HepG2 (cell line): ENCODE data around the gene RPS15A. TPM values are rescaled to one million over a fixed set of nuclear protein-coding genes. Genes with fewer than 3 reads are reported as not detected.
A peak's percentile ranks its signal among the peaks of the same experiment; 100 is the strongest.

Experiments
- ATAC-seq: fragments of 200-7000 bp; cut with Tn5 transposase; 3 replicates; pipeline ENCODE4 v1.9.1; 2020; ENCODE audit warnings: mild to moderate bottlenecking, moderate library complexity
- BruUV-seq: library from RNA; stranded (reverse); fragments of 400-500 nt; replicated peaks from 2 replicates; lab custom pipeline; 2021; lab: Mats Ljungman, UMichigan
- CTCF ChIA-PET: fragments of 300-600 bp; formaldehyde crosslinking; extraction: SDS; loops from one replicate; lab custom pipeline; 2021; ENCODE audit warnings: low total read pairs, inconsistent platforms, low intra/inter-chr PET ratio; lab: Yijun Ruan, JAX
- POLR2A ChIA-PET: fragments of 350-600 bp; sonication (Branson Sonifier 250); formaldehyde crosslinking; loops from one replicate; lab custom pipeline; 2020; ENCODE audit warnings: antibody characterized with exemption, inconsistent platforms; lab: Yijun Ruan, JAX
- DNase-seq: peaks from one replicate; pipeline ENCODE4 v3.0.0-alpha.2; 2015; ENCODE audit warnings: low spot score
- FAIRE-seq: peaks from 3 replicates; lab custom pipeline; 2011; peaks lifted over from hg19 to GRCh38; lab: Jason Lieb, UNC
- H2AFZ ChIP-seq: one replicate; pipeline ENCODE4 v1.6.1; 2011; ENCODE audit warnings: low read length, inconsistent platforms
- H3K27ac ChIP-seq: fragments of 300-600 bp; 3 replicates; pipeline ENCODE4 v1.8.0; 2011; ENCODE audit warnings: mixed run types, mild to moderate bottlenecking, mixed read lengths, low read length, inconsistent platforms; ENCODE audit not compliant: insufficient read depth; ENCODE audit errors: extremely low read length
- H3K27me3 ChIP-seq, 2 experiments: fragments of 200-600 bp in 1 of 2; 2 replicates in 1 of 2; 3 replicates in 1 of 2; pipeline versions ENCODE4 v1.6.0 to v1.8.0; 2011; ENCODE audit warnings: low read length in 2 of 2, mild to moderate bottlenecking in 2 of 2, moderate library complexity in 2 of 2, inconsistent platforms in 1 of 2; ENCODE audit not compliant: insufficient read depth in 2 of 2, control insufficient read depth in 1 of 2
- H3K36me3 ChIP-seq, 2 experiments: fragments of 200-600 bp in 1 of 2; replicated peaks in 1 of 2; 2 replicates in 1 of 2; 3 replicates in 1 of 2; pipeline versions ENCODE4 v1.5.1 to v1.8.0; 2011; ENCODE audit warnings: low read length in 2 of 2, inconsistent platforms in 1 of 2; ENCODE audit not compliant: insufficient read depth in 2 of 2, control insufficient read depth in 1 of 2
- H3K4me1 ChIP-seq: 2 replicates; pipeline ENCODE4 v1.5.1; 2012; ENCODE audit warnings: low read length, inconsistent platforms; ENCODE audit not compliant: insufficient read depth
- H3K4me2 ChIP-seq: 2 replicates; pipeline ENCODE4 v1.6.0; 2011; ENCODE audit warnings: low read depth, low read length, inconsistent platforms
- H3K4me3 ChIP-seq, 3 experiments: fragments of 200-600 bp in 1 of 3; sonication (generic), shearing (Covaris generic) in 1 of 3; replicated peaks in 1 of 3; 2 replicates each; pipeline ENCODE4 v1.5.1; 2011 to 2016; ENCODE audit warnings: low read length in 3 of 3, inconsistent platforms in 2 of 3, low read depth in 2 of 3, mild to moderate bottlenecking in 2 of 3, control low read depth in 1 of 3, mixed read lengths in 1 of 3; ENCODE audit not compliant: insufficient read depth in 1 of 3
- H3K79me2 ChIP-seq: one replicate; pipeline ENCODE4 v1.6.1; 2011; ENCODE audit warnings: low read length, inconsistent platforms; ENCODE audit not compliant: insufficient read depth
- H3K9ac ChIP-seq: 2 replicates; pipeline ENCODE4 v1.6.0; 2011; ENCODE audit warnings: mild to moderate bottlenecking, low read depth, low read length, inconsistent platforms; ENCODE audit not compliant: insufficient read depth
- H3K9me3 ChIP-seq: 2 replicates; pipeline ENCODE4 v1.5.1; 2012; ENCODE audit warnings: mild to moderate bottlenecking, low read length
- H4K20me1 ChIP-seq: 2 replicates; pipeline ENCODE4 v1.6.0; 2011; ENCODE audit warnings: inconsistent platforms, mild to moderate bottlenecking, low read length, moderate library complexity; ENCODE audit not compliant: insufficient read depth
- BRD4 ChIP-seq: sonication (generic); formaldehyde crosslinking; IDR thresholded peaks from 2 replicates; pipeline ENCODE4 v1.4.0; 2020; ENCODE audit warnings: missing genetic modification reagents
- DZIP1 ChIP-seq: sonication (generic); formaldehyde crosslinking; IDR thresholded peaks from 2 replicates; pipeline ENCODE4 v1.5.0; 2020; ENCODE audit warnings: mild to moderate bottlenecking, missing genetic modification reagents
- FIP1L1 ChIP-seq: fragments of 200-400 bp; formaldehyde crosslinking; IDR thresholded peaks from 2 replicates; pipeline ENCODE4 v1.6.1; 2018; ENCODE audit warnings: low read depth, mild to moderate bottlenecking, low read length, moderate library complexity, borderline replicate concordance; ENCODE audit not compliant: insufficient read depth
- RBM22 ChIP-seq: fragments of 200-400 bp; formaldehyde crosslinking; optimal IDR thresholded peaks from 2 replicates; pipeline ENCODE3; 2017; ENCODE audit warnings: mild to moderate bottlenecking, low read length, moderate library complexity
- ZBTB40 ChIP-seq, 2 experiments: fragments of 450-650 bp in 1 of 2; sonication (generic) in 1 of 2; formaldehyde crosslinking in 1 of 2; IDR thresholded peaks; 2 replicates each; pipeline versions ENCODE4 v1.6.1 to v1.8.0; 2016 to 2022; ENCODE audit warnings: antibody characterized with exemption in 1 of 2, mild to moderate bottlenecking in 1 of 2, missing genetic modification reagents in 1 of 2
- ZNF260 ChIP-seq: sonication (generic); formaldehyde crosslinking; IDR thresholded peaks from 2 replicates; pipeline ENCODE4 v1.4.0; 2020; ENCODE audit warnings: missing genetic modification reagents, low read depth, mild to moderate bottlenecking, borderline replicate concordance
- WGBS: methylation state at CpG from one replicate; pipeline ENCODE4 v1.1.6; 2017; ENCODE audit warnings: low lambda C conversion rate; 5-methylcytosine and 5-hydroxymethylcytosine counted together
- in situ Hi-C: cut with HindIII; loops from 2 replicates; pipeline ENCODE4 v1.10.0; 2017; ENCODE audit warnings: low pct_unique_long_range_greater_than_20kb; ENCODE audit not compliant: extremely low pct_ligation_motif_present
- intact Hi-C: fragments of 100-400 bp; cut with micrococcal nuclease; formaldehyde crosslinking; loops from one replicate; pipeline ENCODE4 v1.10.0; 2022; ENCODE audit not compliant: unreplicated experiment
- polyA plus RNA-seq, 8 experiments: library from polyadenylated mRNA; depleted of rRNA in 3 of 8; stranded (reverse) in 7 of 8; unstranded in 1 of 8; fragments of >200 nt; fragmentation: Illumina TruSeq in 4 of 8; extraction: Trizol in 4 of 8; gene quantifications; 2 replicates each; pipeline versions ENCODE4 v1.2.1 to v1.2.3, GENCODE V29; 2011 to 2016; ENCODE audit warnings: low read depth in 4 of 8, missing spikeins in 1 of 8, mixed read lengths in 1 of 8; ENCODE audit not compliant: insufficient read depth in 1 of 8
- total RNA-seq, 5 experiments: library from RNA; depleted of rRNA; stranded (reverse); fragments of >200 nt; fragmentation: Illumina TruSeq; extraction: Trizol; gene quantifications; 2 replicates each; pipeline ENCODE4 v1.2.3, GENCODE V29; 2016; ENCODE audit warnings: low read depth in 1 of 5

RPS15A gene
- total and polyA plus RNA-seq, 2 of the 13 experiments (the other 11 are each of a cell fraction or from before 2014, with no cell fraction given) = 5,489 to 9,457 TPM

- TF ChIP-seq FIP1L1 = no peak
- TF ChIP-seq DZIP1 = no peak
- TF ChIP-seq, all 625 proteins: peak for 0
Observed at GRCh38 chr16:18832006-18832405, 41.9 kb upstream of the RPS15A start (continued).

DNA sequence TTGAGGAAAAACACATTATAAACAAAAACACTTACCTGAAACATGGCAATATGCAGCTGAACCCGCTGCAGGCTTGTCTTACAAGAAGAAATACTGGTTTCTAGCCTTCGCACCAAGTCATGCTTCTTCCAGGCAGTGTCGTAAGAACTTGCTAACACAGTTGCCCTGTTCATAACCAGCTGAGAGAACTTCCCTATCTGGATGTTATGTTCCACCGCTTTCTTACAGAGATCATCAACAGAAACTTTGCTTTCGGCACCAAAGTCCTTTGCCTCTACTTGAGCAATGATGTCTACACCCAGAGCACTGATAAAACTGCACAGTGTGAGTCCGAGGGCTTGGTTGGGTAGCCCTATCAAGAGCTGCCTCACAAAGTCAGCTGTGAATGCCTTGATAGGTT lies 39.1 kb upstream of the RPS15A start:
- TF ChIP-seq RBM22 (peak; percentile 44), ZBTB40 (IDR thresholded peaks at IDR 0.05) (no peak), ZBTB40 (CRISPR knock-in tag; IDR thresholded peaks at IDR 0.05) (no peak), BRD4 (CRISPR knock-in tag) (no peak), ZNF260 (CRISPR knock-in tag) (no peak)
- in situ Hi-C loops (no loop called here), intact Hi-C loops (no loop called here)
- H3K4me2 ChIP-seq = no peak overlapping the region
- H3K9me3 ChIP-seq = no peaks in the 10 kb centered on the region
- CTCF ChIA-PET = no interaction called here
- BruUV-seq = no TSS peak
- H3K36me3 ChIP-seq = peaks cover 32 to 56% of the 10 kb centered on the region in 2 experiments
- H3K27ac ChIP-seq = no peak overlapping the region
- DNase-seq = no peak
- H3K4me1 ChIP-seq = peaks cover 8% of the 10 kb centered on the region; the same call in 1 of the 2 replicates
- POLR2A ChIA-PET = interaction anchor here (0.5 kb wide), 1 partner anchor 15 kb away, joined by 3 read pairs; no protein-coding TSS in a partner anchor
- H4K20me1 ChIP-seq = no peaks in the 10 kb centered on the region
- WGBS = 97% methylated on average over 6 of the region's 6 CpGs
- H3K27me3 ChIP-seq = no peaks in the 10 kb centered on the region
- no peak for FAIRE-seq
- no peak for ATAC-seq
- no peaks in the 10 kb centered on the region for H3K79me2 ChIP-seq
- no peak overlapping the region for H2AFZ ChIP-seq
- H3K4me3 ChIP-seq = no peak overlapping the region
- no peak overlapping the region for H3K9ac ChIP-seq
